SK-N-SH (cell line): ENCODE results near the gene DLD. TPM values are rescaled to one million over a fixed set of nuclear protein-coding genes. Genes with fewer than 3 reads are reported as not detected.

Experiments
- CTCF ChIA-PET: fragments of 300-600, 350-600 bp; formaldehyde crosslinking; extraction: SDS; loops from one replicate; lab custom pipeline; 2021; lab: Yijun Ruan, JAX
- POLR2A ChIA-PET: fragments of 350-600 bp; sonication (Branson Sonifier 250); formaldehyde crosslinking; extraction: SDS; loops from one replicate; lab custom pipeline; 2020; ENCODE audit warnings: antibody characterized with exemption, inconsistent platforms; lab: Yijun Ruan, JAX
- DNase-seq: peaks from one replicate; pipeline ENCODE4 v3.0.0; 2012
- H2AFZ ChIP-seq: fragments of 200-600 bp; sonication (generic); 2 replicates; pipeline ENCODE4 v1.8.1; 2016; ENCODE audit warnings: antibody characterized with exemption, mild to moderate bottlenecking, low read depth
- H3F3A ChIP-seq: fragments of 200-600 bp; sonication (generic); replicated peaks from 2 replicates; pipeline ENCODE3; 2016; ENCODE audit warnings: antibody characterized with exemption, mild to moderate bottlenecking; ENCODE audit not compliant: insufficient read depth
- H3K27ac ChIP-seq, 2 experiments: fragments of 200-500 bp in 1 of 2; fragments of 200-600 bp in 1 of 2; sonication (Bioruptor generic) in 1 of 2; sonication (generic), shearing (Covaris generic) in 1 of 2; 2 replicates each; pipeline versions ENCODE4 v1.5.1 to v1.6.1; 2014 to 2016; ENCODE audit warnings: low read depth in 2 of 2, inconsistent platforms in 1 of 2, low read length in 1 of 2, mild to moderate bottlenecking in 1 of 2, mixed read lengths in 1 of 2
- H3K27me3 ChIP-seq: fragments of 200-600 bp; sonication (generic), shearing (Covaris generic); 2 replicates; pipeline ENCODE4 v1.6.1; 2016; ENCODE audit warnings: mixed run types; ENCODE audit not compliant: insufficient read depth
- H3K36me3 ChIP-seq, 2 experiments: fragments of 200-500 bp in 1 of 2; fragments of 200-600 bp in 1 of 2; sonication (Bioruptor generic) in 1 of 2; sonication (generic) in 1 of 2; replicated peaks in 1 of 2; 2 replicates each; pipeline versions ENCODE3 to v1.5.1; 2014 to 2016; ENCODE audit warnings: low read length in 1 of 2, mild to moderate bottlenecking in 1 of 2; ENCODE audit not compliant: insufficient read depth in 2 of 2, control insufficient read depth in 1 of 2
- H3K4me1 ChIP-seq, 2 experiments: fragments of 200-500 bp in 1 of 2; fragments of 200-600 bp in 1 of 2; sonication (Bioruptor generic) in 1 of 2; sonication (generic), shearing (Covaris generic) in 1 of 2; 2 replicates each; pipeline versions ENCODE4 v1.5.1 to v1.6.1; 2014 to 2016; ENCODE audit warnings: low read depth in 1 of 2, low read length in 1 of 2, mixed run types in 1 of 2; ENCODE audit not compliant: insufficient read depth in 2 of 2, control insufficient read depth in 1 of 2
- H3K4me2 ChIP-seq: fragments of 200-600 bp; sonication (generic), shearing (Covaris generic); 2 replicates; pipeline ENCODE4 v1.6.1; 2017; ENCODE audit warnings: mixed run types
- H3K4me3 ChIP-seq, 2 experiments: fragments of 200-500 bp in 1 of 2; fragments of 200-600 bp in 1 of 2; sonication (Bioruptor generic) in 1 of 2; sonication (generic), shearing (Covaris generic) in 1 of 2; 2 replicates each; pipeline versions ENCODE4 v1.5.1 to v1.8.1; 2014 to 2016; ENCODE audit warnings: low read depth in 2 of 2, inconsistent platforms in 1 of 2, low read length in 1 of 2, mild to moderate bottlenecking in 1 of 2, mixed read lengths in 1 of 2, moderate library complexity in 1 of 2
- H3K79me2 ChIP-seq: fragments of 200-600 bp; sonication (generic); 2 replicates; pipeline ENCODE4 v1.8.1; 2017; ENCODE audit warnings: mild to moderate bottlenecking; ENCODE audit not compliant: insufficient read depth
- H3K9ac ChIP-seq: fragments of 200-600 bp; sonication (generic); 2 replicates; pipeline ENCODE4 v1.6.1; 2017; ENCODE audit warnings: mixed run types
- H3K9me2 ChIP-seq: fragments of 200-600 bp; sonication (generic); 2 replicates; pipeline ENCODE4 v1.6.1; 2017; ENCODE audit warnings: mixed run types
- H3K9me3 ChIP-seq: fragments of 200-600 bp; sonication (generic); 2 replicates; pipeline ENCODE4 v1.6.1; 2017; ENCODE audit warnings: mixed run types, mild to moderate bottlenecking, moderate library complexity
- H4K20me1 ChIP-seq: fragments of 200-600 bp; sonication (generic); 2 replicates; pipeline ENCODE4 v1.6.1; 2017; ENCODE audit warnings: mild to moderate bottlenecking, mixed run types; ENCODE audit not compliant: insufficient read depth
- CTCF ChIP-seq: fragments of 200-600 bp; sonication (generic); IDR thresholded peaks from 2 replicates; pipeline ENCODE4 v1.6.1; 2017; ENCODE audit warnings: antibody characterized with exemption, mild to moderate bottlenecking, moderate library complexity
- EP300 ChIP-seq, 2 experiments: IDR thresholded peaks; 2 replicates each; pipeline versions ENCODE4 v1.4.0 to v1.6.1; 2012; ENCODE audit warnings: borderline replicate concordance in 1 of 2, low read depth in 1 of 2, low read length in 1 of 2
- FOSL2 ChIP-seq: IDR thresholded peaks from 2 replicates; pipeline ENCODE4 v1.4.0; 2012; ENCODE audit warnings: low read depth, mild to moderate bottlenecking, moderate library complexity, borderline replicate concordance
- FOXJ3 ChIP-seq: sonication (generic); formaldehyde crosslinking; IDR thresholded peaks from 2 replicates; pipeline ENCODE4 v1.5.1; 2020; ENCODE audit warnings: mild to moderate bottlenecking, missing genetic modification reagents
- FOXM1 ChIP-seq: IDR thresholded peaks from 2 replicates; pipeline ENCODE4 v1.4.0; 2012; ENCODE audit warnings: low read depth, mild to moderate bottlenecking
- GATA2 ChIP-seq: sonication (generic); formaldehyde crosslinking; IDR thresholded peaks from 2 replicates; pipeline ENCODE4 v1.5.0; 2020; ENCODE audit warnings: mild to moderate bottlenecking, missing genetic modification reagents
- IRF3 ChIP-seq: fragments of 150-350 bp; IDR thresholded peaks from 2 replicates; pipeline ENCODE4 v1.6.1; 2016; ENCODE audit warnings: mild to moderate bottlenecking, low read depth, low read length
- MAX ChIP-seq: IDR thresholded peaks from 2 replicates; pipeline ENCODE4 v1.4.0; 2012; ENCODE audit warnings: low read depth
- MEF2A ChIP-seq: IDR thresholded peaks from 2 replicates; pipeline ENCODE4 v1.4.0; 2012; ENCODE audit warnings: low read depth, borderline replicate concordance
- MXI1 ChIP-seq: IDR thresholded peaks from 2 replicates; pipeline ENCODE4 v1.6.1; 2012; ENCODE audit warnings: mild to moderate bottlenecking, low read depth, low read length, improper control_type of control experiment
- RCOR1 ChIP-seq: fragments of 150-350 bp; IDR thresholded peaks from 2 replicates; pipeline ENCODE4 v1.6.1; 2017; ENCODE audit warnings: antibody characterized with exemption, low read length
- REST ChIP-seq: IDR thresholded peaks from 2 replicates; pipeline ENCODE4 v1.6.1; 2012; ENCODE audit warnings: mild to moderate bottlenecking, low read depth, low read length, moderate library complexity
- SMC3 ChIP-seq: IDR thresholded peaks from 2 replicates; pipeline ENCODE4 v1.6.1; 2012; ENCODE audit warnings: low read depth, low read length, improper control_type of control experiment
- TAF1 ChIP-seq: IDR thresholded peaks from 2 replicates; pipeline ENCODE4 v1.6.1; 2012; ENCODE audit warnings: low read depth, mild to moderate bottlenecking, low read length, moderate library complexity, borderline replicate concordance
- TCF12 ChIP-seq: IDR thresholded peaks from 2 replicates; pipeline ENCODE4 v1.4.0; 2012
- TEAD4 ChIP-seq: IDR thresholded peaks from 2 replicates; pipeline ENCODE4 v1.4.0; 2012; ENCODE audit warnings: mild to moderate bottlenecking, borderline replicate concordance; ENCODE audit not compliant: insufficient read depth
- USF1 ChIP-seq: IDR thresholded peaks from 2 replicates; pipeline ENCODE4 v1.4.0; 2012; ENCODE audit warnings: low read depth, borderline replicate concordance
- USF2 ChIP-seq: fragments of 150-350 bp; IDR thresholded peaks from 2 replicates; pipeline ENCODE4 v1.6.1; 2017; ENCODE audit warnings: antibody characterized with exemption, low read length, low read depth, borderline replicate concordance
- YY1 ChIP-seq: IDR thresholded peaks from 2 replicates; pipeline ENCODE4 v1.4.0; 2012; ENCODE audit warnings: low read depth, mild to moderate bottlenecking
- ZBTB33 ChIP-seq: IDR thresholded peaks from 2 replicates; pipeline ENCODE4 v1.4.0; 2012; ENCODE audit warnings: low read depth, borderline replicate concordance
- WGBS: methylation state at CpG from one replicate; pipeline ENCODE4 v1.1.6; 2017; ENCODE audit warnings: low lambda C conversion rate; 5-methylcytosine and 5-hydroxymethylcytosine counted together
- polyA plus RNA-seq, 3 experiments: library from polyadenylated mRNA; depleted of rRNA; stranded (reverse); fragments of >200 nt; gene quantifications; 2 replicates each; pipeline ENCODE4 v1.2.3, GENCODE V29; 2012

Gene DLD
- polyA plus RNA-seq, 1 of the 3 experiments (the other 2 are of a cell fraction) = 140 TPM

- peak overlapping the region; percentile 94 to 98 for H3K27ac ChIP-seq
- peak overlapping the region; percentile 26; the same call in 1 of the 2 replicates for H3K9ac ChIP-seq
- H4K20me1 ChIP-seq = no peaks in the 10 kb centered on the region
- no peak for DNase-seq
- H3K36me3 ChIP-seq = peaks cover 69 to 96% of the 10 kb centered on the region in 2 experiments
- ChIA-PET POLR2A (no interaction called here), CTCF (interaction anchor here (0.9 to 4.5 kb wide), 5 partner anchors 11 to 211 kb away, joined by 3 to 25 read pairs (median 3); no protein-coding TSS in a partner anchor)
- H3K9me3 ChIP-seq = no peaks in the 10 kb centered on the region
- no peaks in the 10 kb centered on the region for H3K9me2 ChIP-seq
- H3K4me3 ChIP-seq = no peak overlapping the region
- peaks cover 90% of the 10 kb centered on the region for H3F3A ChIP-seq
- peaks cover 67 to 81% of the 10 kb centered on the region in 2 experiments for H3K4me1 ChIP-seq
- H3K79me2 ChIP-seq = peaks cover 38% of the 10 kb centered on the region
- no peaks in the 10 kb centered on the region for H3K27me3 ChIP-seq
- no peak overlapping the region for H2AFZ ChIP-seq
- WGBS = 68% methylated on average over 8 of the region's 8 CpGs
- peak overlapping the region; percentile 22; the same call in 1 of the 2 replicates for H3K4me2 ChIP-seq
- no peak for TF ChIP-seq REST
- TF ChIP-seq TEAD4 = peak; percentile 64; the same call in 1 of the 2 replicates
- peak; percentile 87 for TF ChIP-seq TCF12
- no peak for TF ChIP-seq RCOR1
- no peak for TF ChIP-seq FOXJ3 (CRISPR knock-in tag)
- peak; percentile 89 for TF ChIP-seq FOSL2
- TF ChIP-seq GATA2 (CRISPR knock-in tag) = no peak
- TF ChIP-seq TAF1 = no peak; the same call in none of the 2 replicates
- TF ChIP-seq SMC3 = no peak
- TF ChIP-seq CTCF = no peak
- TF ChIP-seq FOXM1 = no peak; the same call in 1 of the 2 replicates
- TF ChIP-seq MAX = no peak
- TF ChIP-seq MXI1 = no peak
- TF ChIP-seq YY1 = peak; percentile 40; the same call in 1 of the 2 replicates
- no peak for TF ChIP-seq USF1
- peak in 1 of 2 experiments; percentile 85; a peak in 2 of 4 replicates for TF ChIP-seq EP300 (IDR thresholded peaks at IDR 0.05; ENCODE audit: borderline replicate concordance in 1 of 2, low read depth in 1 of 2, low read length in 1 of 2)
- no peak for TF ChIP-seq USF2
- 0 out of 2 replicates have a peak, but pooled peaks have one; percentile 60 for TF ChIP-seq ZBTB33
- TF ChIP-seq MEF2A = no peak; the same call in 1 of the 2 replicates
- TF ChIP-seq IRF3 = no peak
These were observed 44.2 kb downstream of the DLD start for GRCh38 chr7:107934991-107935770.
